Glomerular visceral epithelial cell (primary cell): ENCODE data around the gene CRYGS.
"Not testable (repeated sequence)": the region's sequence is repeated elsewhere in the genome, so short reads cannot be mapped to it uniquely, and the experiment has no call there.

Experiments
- DNase-seq: peaks from one replicate; pipeline ENCODE4 v3.0.0-alpha.2; 2016; ENCODE audit errors: extremely low spot score

Gene CRYGS

DNA sequence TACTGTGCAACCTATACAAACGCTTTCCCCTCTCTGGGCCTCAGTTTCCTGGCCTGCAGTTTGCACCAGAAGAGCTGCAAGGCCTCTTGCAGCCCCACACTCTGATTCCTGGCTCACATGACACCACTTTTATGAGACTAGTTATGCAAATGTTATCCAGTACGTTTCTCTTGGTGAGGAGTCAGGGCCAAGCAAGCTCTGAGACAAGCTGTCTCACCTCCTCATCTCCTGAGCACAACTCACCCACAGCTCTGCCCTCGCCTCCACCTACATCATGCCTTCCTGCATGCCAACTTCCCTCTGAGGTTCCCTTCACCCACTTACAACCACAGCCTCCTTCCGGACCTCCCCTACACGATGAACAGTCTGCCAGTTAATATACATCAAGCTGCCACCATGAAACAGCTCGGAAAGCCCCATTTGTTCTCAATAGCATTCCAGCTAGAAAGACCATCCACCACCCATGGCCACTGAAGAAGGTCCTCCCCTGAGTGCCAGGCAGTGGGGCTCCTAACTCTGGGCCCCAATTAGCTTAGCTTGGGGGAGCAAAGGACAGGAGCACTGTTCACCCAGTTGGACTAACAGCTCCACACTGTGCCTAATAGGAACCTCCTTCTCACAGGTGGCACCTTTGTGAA lies 25.0 kb downstream of the CRYGS start:
- no peak for DNase-seq

DNA sequence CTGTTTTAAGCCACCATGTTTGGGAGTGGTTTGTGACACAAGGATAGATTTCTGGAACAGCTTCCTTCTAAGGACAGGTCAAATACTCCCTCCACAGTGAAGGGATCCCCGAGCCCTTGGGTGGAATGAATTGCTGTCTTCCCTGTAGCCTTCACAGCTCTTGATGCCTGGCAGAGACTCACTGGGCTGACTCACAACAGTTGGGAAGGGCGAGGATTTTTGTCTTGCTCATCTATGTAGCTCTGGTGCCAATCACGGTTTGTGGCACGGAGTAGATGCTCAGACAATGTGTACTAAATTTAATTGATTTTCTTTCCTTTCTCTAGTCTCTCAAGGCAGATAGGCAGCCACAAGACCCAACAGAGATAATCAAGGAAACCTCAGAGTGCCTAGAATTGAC lies 27.0 kb downstream of the CRYGS start:
- no peak for DNase-seq

DNA sequence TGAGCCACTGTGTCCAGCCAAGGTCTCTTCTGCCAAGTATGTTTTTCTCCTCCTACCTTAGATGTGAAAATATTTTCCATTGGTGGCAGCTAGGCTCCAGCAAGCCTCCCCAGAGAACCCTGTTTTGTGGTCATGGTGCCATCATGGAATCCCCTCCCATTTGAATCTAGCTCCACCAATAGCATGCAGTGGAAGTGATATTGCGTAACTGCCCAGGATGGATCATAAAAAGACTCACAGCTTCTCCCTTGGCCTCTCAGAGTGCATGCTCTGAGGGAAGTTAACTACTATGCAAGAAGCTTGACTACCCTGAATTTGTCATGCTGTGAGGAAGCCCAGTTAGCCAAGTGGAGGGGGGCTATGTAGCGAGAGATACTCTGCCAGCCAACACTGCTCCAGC lies 27.5 kb downstream of the CRYGS start:
- no peak for DNase-seq

DNA sequence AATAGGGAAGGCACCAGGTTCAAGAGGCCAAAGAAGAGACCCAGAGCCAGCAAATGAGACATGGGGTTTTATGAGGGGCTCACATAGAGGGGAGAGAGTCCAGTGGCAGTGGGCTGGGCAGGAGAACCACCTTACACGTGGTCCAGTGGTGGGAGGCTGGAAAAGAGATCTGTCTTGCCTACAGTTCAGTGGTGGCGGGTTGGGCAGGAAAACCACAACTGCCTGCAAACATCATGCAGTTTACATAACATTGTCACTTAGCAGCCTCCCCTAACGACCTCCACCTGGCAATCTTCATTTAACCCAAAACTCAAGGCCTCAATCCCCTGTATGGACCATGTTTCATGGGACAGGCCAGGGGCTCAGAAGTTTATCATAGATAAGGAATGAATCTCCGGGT lies 29.1 kb downstream of the CRYGS start:
- DNase-seq: no peak

DNA sequence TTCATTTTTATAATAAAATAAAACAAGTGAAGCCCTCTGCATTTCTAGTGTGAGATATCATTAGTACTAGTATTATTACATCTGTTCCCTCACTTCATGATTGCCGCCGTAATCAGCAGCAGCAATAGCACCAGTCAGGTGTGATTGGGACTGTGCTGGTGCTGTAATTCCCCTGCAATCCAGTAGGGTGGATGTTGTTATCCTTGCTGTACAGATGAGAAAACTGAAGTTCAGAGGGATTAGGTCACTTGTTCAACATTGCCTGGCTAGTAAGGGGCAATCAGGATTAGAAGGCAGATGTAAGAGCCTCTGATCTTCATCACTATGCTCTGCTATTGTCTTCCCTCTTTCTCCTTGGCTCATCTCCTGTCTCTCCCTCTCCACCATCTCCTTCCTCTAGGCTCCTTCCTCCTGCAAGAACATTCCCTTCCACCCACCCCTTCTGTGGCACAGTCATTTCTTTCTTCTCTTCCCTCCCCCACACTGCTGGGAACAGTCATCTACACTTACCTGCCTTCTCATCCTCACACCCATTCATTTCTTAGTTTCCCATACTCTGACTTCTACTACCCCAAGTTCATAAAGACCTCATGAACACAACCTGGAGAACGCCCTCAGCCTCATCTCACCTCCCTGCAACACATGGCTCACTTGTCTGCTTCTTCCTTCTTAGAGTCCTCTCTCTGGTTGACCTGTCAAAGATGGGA lies 29.7 kb downstream of the CRYGS start:
- DNase-seq: no peak

DNA sequence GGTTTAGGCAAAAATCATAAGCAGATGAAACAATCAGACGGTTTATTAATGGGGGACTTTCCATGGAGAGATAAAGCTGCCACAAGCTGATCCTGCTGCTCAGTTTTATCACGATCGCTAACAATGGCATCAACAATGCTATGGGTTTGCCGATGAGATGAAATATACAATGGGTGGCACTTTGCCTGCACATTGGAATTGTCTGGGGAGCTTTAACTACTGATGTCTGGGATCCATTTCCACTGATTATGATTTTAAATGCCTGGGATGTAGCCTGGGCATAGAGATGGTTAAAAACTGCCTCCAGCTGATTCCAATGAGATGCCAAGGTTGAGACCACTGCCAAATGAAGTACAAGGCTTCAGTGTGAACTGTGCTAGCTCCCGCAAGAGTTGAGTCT lies 30.8 kb downstream of the CRYGS start:
- DNase-seq: no peak

DNA sequence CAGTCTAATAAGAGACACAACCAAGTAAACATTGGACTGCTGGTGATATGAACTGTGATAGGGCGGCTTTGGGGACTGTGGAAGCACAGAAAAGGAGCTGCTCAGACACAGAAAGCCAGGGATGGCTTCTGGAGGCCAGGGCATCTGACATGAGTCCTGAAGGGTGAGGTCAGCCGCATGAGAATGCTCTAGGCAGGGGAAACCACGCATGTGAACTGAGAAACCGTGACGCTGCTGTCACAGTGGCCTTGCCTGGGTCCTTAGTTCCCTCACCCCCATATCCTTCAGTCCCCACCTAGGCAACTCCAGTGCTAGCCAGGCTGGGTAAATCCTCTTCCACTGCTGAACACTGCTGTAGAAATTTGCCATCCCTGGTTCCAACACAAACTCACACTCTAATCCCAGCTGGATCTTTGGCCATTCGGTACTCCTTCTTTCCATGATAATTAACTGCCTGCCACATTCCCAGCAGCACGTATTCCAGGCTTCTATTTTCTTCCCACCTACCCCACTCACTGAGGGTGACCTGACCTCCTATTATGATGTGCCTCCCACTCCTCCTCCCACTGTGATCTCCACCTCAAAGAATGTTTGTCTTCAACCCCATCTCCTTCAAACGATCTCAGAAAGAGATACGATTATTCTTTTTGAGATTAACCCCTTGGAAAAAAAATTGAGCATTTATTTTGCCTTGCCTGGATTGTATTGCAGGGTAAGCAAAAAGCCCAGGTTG lies 31.4 kb downstream of the CRYGS start:
- DNase-seq: no peak

DNA sequence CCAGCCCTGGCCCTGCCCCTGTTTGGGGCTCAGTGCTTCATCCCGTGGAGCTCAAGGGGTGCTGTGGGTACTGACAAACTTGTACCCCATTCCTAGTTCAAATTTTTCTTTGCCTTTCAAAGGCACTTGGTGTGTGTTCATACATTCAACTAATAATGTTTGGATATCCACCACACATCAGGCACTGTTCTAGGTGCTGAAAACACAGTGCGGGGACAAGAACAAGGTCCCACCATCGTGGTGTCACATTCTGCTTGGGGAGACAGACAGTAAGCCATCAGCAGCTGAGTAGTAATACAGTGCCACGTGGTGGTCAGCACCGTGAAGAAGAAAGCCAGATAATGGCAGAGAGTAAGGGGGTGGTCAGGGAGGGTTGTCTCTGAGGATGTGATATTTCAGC lies 32.5 kb downstream of the CRYGS start:
- no peak for DNase-seq

DNA sequence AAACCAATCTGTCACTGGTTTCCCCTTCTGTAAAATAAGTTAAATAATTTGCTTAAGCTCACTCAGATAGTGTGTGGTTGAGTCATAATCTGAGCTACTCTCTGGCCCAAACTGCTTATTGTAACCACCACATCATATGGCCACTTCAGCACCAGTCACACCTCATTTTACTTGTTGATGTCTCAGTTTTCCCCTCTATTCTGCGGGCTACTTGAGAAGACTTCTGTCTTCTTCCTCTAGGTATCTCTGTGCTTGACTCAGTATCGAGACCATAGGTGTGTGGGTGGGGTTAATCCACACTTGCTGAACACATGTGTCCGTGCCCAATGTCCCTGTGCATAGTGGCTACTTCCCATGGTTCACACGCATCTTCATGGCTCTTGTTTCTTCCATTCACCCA lies 32.9 kb downstream of the CRYGS start:
- no peak for DNase-seq

DNA sequence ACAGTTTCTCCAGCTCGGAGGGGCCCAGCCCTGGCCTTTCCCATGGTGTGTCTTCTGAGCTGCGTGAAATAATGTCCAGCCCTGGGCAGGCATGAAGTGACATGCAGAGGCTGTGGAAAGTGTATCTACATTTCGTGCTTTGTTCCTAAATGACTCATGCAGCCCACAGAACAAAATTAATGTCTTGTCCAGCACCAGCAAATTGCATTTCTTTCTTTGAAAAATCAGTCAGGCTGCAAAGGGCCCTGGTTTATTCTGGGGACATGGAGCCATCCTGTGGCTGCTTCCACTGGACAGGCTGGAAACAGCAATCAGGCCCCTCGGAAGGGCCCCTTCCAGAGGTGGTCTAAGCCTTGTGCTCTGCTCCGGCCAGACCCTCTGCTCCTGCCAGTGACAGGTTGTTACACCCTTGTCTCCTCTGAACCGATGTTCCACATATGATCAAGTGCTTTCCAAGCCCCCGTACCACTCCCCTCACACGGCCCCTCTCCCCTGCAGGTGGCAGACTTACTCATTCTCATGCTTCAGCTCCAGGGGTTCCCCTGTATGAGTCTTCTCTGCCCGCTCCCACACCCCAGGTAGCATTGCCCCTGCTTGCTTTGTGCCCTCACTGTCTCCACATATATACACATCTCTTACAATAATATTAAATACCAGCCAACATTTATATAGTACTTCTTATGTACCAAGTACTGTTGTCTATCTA lies 33.7 kb downstream of the CRYGS start:
- DNase-seq: no peak

DNA sequence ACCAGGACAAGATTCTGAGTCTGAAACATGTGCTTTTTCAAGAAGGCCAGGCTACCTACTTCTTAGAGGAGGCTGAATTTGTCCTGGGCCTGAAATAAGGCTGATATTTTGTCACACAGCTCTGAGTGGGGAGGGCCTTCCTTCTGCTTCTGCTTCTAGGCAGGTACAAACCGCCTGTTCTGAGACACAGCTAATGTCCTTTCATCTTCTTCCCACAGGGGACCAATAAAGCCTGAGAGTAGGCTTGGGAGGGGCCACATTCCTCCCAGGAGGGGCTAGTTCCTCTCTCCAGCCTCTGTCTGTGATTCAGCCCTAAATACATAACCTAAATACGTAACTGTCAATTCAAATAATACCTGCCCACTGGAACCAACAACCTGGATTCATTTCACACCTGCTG lies 34.8 kb downstream of the CRYGS start:
- no peak for DNase-seq

DNA sequence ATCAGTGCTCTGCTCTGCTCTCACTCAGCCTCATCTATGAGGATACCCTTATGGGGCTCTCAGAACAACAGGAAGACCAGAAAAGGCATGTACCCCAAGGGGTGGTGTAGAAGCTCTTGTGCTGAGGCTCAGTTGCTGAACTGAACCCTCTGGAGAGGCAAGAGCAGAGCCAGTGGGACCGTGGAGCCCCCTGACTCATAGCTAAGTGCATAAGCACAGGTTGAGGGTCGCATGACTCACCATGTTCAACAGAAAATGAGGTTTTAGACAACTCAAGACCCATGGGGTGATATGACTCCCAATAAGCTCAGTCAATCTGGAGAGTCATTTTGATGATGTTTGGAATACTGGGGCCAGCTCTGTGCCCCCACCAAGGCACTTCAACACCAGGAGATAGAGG lies 37.3 kb downstream of the CRYGS start:
- DNase-seq: no peak

DNA sequence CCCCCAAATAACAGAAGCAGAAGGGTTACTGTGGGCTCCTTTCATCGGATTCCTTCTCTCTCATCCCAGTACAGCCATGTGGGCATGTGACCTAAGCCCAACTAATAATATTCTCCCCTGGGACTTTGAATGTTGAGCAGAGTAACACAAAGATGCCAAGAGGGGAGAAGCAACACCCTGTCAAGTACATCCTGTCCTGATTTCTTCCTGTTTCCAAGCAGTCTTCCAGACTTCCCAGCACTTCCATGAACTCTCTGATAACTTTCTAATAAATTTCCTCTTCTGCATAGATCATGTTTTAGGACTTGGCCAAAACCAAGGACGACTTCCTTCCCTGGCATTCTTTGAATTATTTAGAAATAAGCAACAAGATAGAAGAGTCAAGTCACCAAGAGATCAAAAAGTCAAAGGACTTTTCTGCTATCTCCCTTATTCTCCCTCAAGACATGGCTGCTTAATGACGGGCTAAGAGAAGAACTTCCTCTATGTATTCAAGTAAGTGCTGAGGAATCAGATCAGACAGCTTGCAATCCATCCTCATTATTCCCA lies 37.9 kb downstream of the CRYGS start:
- no peak for DNase-seq

DNA sequence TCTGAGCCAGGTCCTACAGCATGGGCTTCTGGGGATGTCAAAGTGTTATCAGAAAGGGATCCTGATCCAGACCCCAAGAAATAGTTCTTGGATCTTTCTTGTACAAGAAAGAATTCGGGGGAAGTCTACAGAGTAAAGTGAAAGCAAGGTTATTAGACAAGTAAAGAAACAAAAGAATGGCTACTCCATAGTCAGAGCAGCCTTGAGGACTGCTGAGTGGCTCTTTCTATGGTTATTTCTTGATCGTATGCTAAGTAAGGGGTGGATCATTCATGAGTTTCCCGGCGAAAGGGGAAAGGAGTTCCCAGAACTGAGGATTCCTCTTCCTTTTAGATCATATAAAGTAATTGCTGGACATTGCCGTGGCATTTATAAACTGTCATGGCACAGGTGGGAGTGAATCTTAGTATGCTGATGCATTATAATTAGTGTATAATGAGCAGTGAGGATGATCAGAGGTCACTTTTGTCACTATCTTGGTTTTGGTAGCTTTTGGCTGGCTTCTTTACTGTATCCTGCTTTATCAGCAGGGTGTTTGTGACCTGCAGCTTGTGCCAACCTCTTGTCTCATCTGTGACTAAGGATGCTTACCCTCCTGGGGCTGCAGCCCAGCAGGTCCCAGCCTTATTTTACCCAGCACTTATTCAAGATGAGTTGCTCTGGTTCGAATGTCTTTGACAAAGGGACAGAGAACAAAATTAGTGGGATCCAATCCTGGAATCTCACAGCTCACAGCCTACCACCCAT lies 41.0 kb downstream of the CRYGS start:
- no peak for DNase-seq

DNA sequence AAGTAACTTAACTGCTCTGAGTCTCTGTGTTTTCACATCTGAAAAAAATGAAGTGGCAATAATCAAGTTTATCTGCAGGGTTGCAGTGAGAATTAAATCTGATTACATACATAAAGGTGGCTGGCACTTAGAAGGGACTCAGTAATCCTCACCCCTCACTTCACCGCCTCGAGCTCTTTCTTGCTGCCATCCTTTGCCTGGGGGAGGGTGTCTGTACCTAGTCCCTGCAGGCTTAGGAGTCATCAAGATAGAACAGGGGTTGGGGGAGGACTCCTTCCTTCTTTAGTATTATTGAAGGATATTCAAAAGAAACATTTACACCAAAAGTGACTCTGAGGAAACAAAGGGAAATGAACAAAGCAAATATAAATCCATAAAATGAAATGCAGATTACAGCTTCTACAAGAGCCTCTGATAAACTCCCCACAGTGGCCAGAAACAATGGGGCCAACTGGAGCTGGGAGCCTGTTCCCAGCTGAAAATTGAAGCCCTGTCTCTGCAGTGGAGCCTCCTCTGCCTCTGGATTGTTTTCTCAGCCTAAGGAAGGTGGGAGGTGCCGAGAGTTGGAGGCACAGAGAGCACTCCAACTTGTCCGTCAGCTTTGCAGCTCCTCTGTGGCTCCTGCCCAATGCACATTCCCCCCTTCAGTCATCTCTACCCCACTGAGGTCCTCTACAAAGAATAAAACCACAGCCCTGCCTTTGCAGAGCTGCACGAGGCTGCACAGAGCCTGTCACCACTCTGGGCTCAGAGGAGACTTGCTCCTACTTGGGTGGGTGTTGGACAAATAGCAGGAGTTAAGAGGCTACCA lies 41.8 kb downstream of the CRYGS start:
- no peak for DNase-seq

DNA sequence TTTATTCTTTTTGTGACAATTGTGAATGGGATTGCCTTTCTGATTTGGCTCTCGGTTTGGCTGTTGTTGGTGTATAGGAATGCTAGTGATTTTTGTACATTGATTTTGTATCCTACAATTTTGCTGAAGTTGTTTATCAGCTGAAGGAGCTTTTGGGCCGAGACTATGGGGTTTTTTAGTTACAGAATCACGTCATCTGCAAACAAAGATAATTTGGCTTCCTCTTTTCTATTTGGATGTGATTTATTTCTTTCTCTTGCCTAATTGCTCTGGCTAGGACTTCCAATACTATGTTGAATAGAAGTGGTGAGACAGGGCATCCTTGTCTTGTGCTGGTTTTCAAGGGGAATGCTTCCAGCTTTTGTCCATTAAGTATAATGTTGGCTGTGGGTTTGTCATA lies 44.2 kb downstream of the CRYGS start:
- DNase-seq: not testable (repeated sequence)

DNA sequence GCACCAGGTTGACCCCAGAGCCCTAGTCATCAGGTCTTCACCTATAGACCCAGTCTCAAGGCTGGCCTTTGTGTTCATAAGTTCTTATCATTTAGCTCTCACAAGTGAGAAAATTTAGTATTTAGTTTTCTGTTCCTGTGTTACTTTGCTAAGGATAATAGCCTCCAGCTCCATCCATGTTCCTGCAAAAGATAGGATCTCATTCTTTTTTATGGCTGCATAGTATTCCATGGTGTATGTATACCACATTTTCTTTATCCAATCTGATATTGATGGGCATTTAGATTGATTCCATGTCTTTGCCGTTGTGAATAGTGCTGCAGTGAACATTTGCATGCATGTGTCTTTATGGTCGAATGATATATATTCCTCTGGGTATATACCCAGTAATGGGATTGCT lies 46.2 kb downstream of the CRYGS start:
- DNase-seq: not testable (repeated sequence)

DNA sequence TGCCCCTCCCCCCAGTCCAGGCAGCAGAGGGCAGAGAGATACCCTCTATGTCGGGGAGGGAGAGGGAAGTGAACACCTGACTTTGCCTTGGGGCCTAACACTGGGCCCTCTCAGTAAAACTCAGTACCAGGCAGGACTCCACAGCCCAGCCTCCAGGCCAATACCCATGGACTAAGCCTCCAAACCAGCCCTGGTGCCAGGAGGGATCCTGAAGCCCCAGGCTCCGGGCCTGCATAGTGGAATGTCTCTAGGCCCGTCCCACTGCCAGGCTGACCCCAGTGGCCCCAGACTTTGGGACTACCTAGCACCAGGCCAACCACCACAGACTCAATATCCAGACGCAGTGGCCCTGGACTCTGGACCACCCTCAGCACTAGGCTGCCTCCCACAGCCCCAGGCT lies 46.6 kb downstream of the CRYGS start:
- no peak for DNase-seq

DNA sequence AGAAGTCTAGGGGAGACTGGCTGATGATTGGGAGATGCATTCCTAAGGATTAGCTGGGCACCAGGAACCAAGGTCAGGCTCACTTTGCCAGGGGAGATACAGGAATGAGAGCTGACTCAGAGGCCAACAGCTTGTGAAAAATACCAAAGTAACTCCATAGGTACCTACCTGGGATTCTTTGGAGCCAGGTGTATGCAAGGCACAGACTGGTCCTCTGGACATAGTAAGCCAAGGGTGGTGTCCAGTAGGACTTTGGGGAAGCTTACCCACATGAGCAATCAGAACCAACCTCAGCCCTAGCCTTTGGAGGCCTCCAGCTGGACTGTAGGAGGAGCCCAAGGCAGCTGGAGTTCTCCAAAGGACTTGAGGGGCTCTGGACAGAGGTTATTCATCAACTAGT lies 47.5 kb downstream of the CRYGS start:
- DNase-seq: no peak

DNA sequence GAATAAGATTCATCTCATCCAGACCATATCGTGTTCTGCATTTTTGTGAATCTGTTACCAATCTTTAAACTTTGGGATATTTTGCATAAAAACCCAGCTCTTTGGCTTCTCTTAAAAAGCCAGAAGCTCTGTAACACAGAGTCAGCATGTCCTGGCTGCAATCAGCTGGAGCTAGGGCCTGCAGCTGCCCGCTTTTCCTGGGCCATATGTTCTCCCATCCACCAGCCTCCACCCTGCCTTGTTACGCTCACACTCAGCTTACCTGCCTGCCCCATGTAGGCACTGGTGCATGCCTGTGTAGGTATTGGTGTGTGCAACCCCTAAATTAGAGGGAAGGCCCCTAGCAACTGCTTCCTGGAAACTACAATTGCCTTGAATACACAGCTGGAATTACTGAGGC lies 48.2 kb downstream of the CRYGS start:
- DNase-seq: no peak
